ENCODE measurements around the gene SORCS2.

The SORCS2 gene

GRCh38 chr4:7462509-7462971 lies 270.2 kb downstream of the SORCS2 start:
- no peak overlapping the region for H3K4me3 ChIP-seq (ENCODE audit: low read depth, low read length)
- no peak for DNase-seq (ENCODE audit: low read depth)
- no peak for TF ChIP-seq POLR2A (IDR thresholded peaks at IDR 0.05; ENCODE audit: extremely low read depth, insufficient read length)
- TF ChIP-seq, protein P1, sequence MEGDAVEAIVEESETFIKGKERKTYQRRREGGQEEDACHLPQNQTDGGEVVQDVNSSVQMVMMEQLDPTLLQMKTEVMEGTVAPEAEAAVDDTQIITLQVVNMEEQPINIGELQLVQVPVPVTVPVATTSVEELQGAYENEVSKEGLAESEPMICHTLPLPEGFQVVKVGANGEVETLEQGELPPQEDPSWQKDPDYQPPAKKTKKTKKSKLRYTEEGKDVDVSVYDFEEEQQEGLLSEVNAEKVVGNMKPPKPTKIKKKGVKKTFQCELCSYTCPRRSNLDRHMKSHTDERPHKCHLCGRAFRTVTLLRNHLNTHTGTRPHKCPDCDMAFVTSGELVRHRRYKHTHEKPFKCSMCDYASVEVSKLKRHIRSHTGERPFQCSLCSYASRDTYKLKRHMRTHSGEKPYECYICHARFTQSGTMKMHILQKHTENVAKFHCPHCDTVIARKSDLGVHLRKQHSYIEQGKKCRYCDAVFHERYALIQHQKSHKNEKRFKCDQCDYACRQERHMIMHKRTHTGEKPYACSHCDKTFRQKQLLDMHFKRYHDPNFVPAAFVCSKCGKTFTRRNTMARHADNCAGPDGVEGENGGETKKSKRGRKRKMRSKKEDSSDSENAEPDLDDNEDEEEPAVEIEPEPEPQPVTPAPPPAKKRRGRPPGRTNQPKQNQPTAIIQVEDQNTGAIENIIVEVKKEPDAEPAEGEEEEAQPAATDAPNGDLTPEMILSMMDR (IDR thresholded peaks at IDR 0.05; ENCODE audit: low read depth, low read length) = no peak
- TF ChIP-seq MAX (IDR thresholded peaks at IDR 0.05; ENCODE audit: low read depth, low read length) = no peak
- no peak for TF ChIP-seq MYC (IDR thresholded peaks at IDR 0.05; ENCODE audit: low read depth, low read length)

- no peak overlapping the region for H3K4me3 ChIP-seq (ENCODE audit: low read depth, low read length)
- TF ChIP-seq POLR2A (IDR thresholded peaks at IDR 0.05; ENCODE audit: extremely low read depth, insufficient read length) = no peak
- TF ChIP-seq MYC (IDR thresholded peaks at IDR 0.05; ENCODE audit: low read depth, low read length) = no peak
- TF ChIP-seq, protein P1 (IDR thresholded peaks at IDR 0.05; ENCODE audit: low read depth, low read length) = no peak
- no peak for TF ChIP-seq MAX (IDR thresholded peaks at IDR 0.05; ENCODE audit: low read depth, low read length)
- no peak for DNase-seq (ENCODE audit: low read depth)
Observed at GRCh38 chr4:7463566-7464258, 271.4 kb downstream of the SORCS2 start.

DNA sequence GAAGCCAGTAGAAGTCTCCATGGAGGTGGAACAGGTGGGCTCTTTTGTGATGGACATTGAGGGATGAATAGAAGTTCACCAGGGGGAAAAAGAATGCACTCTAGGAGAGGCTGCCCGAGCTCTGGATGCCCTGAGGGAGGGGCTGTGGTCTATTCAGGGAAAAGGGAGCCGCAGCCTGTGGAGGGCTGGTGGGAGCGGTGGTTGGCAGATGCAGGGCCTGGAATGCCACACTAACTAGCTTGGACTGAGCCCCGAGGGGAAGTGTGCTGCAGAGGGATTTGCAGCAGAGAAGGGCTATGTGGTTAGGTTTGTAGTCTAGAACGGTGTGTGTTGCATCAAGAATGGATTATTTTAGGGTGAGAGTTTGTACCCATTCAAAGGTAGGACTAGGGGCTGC lies 271.9 kb downstream of the SORCS2 start:
- no peak overlapping the region for H3K4me3 ChIP-seq (ENCODE audit: low read depth, low read length)
- no peak for DNase-seq (ENCODE audit: low read depth)
- no peak for TF ChIP-seq MYC (IDR thresholded peaks at IDR 0.05; ENCODE audit: low read depth, low read length)
- TF ChIP-seq POLR2A (IDR thresholded peaks at IDR 0.05; ENCODE audit: extremely low read depth, insufficient read length) = no peak
- TF ChIP-seq MAX (IDR thresholded peaks at IDR 0.05; ENCODE audit: low read depth, low read length) = no peak
- TF ChIP-seq, protein P1 (IDR thresholded peaks at IDR 0.05; ENCODE audit: low read depth, low read length) = no peak

DNA sequence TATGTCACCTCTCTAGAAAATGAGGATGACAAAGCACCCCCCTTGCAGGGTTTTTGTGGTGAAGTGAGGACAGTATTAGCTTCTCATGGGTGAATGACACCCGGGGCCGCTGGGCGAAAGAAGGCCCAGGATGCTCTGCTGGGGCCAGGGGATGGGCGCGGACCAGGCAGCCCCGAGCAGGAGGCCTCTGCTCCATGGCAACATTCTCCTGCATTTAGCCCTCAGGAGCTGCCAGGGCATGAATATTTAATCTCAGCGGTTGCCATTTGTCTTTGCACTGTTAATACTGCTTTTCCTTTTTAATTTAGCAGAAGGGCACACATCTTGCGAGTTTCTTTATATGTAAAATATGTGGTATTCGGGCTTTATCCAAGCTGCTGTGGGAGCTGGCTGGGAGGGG lies 272.7 kb downstream of the SORCS2 start:
- no peak for TF ChIP-seq MYC (IDR thresholded peaks at IDR 0.05; ENCODE audit: low read depth, low read length)
- no peak for TF ChIP-seq POLR2A (IDR thresholded peaks at IDR 0.05; ENCODE audit: extremely low read depth, insufficient read length)
- no peak for TF ChIP-seq MAX (IDR thresholded peaks at IDR 0.05; ENCODE audit: low read depth, low read length)
- TF ChIP-seq, protein P1 (IDR thresholded peaks at IDR 0.05; ENCODE audit: low read depth, low read length) = no peak
- H3K4me3 ChIP-seq (ENCODE audit: low read depth, low read length) = no peak overlapping the region
- no peak for DNase-seq (ENCODE audit: low read depth)

GRCh38 chr4:7466215-7466614 lies 273.9 kb downstream of the SORCS2 start:
- TF ChIP-seq, protein P1 (IDR thresholded peaks at IDR 0.05; ENCODE audit: low read depth, low read length) = no peak
- TF ChIP-seq POLR2A (IDR thresholded peaks at IDR 0.05; ENCODE audit: extremely low read depth, insufficient read length) = no peak

More at GRCh38 chr4:7466215-7466614, 273.9 kb downstream of the SORCS2 start:
- H3K4me3 ChIP-seq (ENCODE audit: low read depth, low read length) = no peak overlapping the region
- no peak for DNase-seq (ENCODE audit: low read depth)
